ENCODE data around the gene MADD.

Gene MADD

DNA sequence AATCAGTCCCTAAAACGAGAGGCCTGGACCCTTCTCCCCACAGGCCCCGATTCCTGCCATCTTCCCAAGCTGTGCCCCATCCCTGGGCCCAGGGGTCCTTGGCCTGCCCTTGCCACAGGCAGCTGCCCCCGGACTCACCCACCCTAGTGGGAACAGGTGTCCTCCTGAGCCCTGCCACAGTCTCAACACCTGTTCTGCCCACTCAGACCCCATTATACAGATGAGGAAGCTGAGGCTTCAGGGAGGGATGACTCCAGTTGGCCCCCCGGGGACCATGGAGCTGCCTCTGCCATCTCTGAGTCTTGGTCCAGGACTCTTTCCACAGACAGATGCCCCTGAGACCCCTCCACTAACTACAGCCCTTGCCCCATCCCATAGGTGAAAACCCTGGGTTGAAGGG is 66.7 kb downstream of the MADD start:
- no peak overlapping the region for H3K4me3 ChIP-seq (ENCODE audit: low read depth, low read length)

DNA sequence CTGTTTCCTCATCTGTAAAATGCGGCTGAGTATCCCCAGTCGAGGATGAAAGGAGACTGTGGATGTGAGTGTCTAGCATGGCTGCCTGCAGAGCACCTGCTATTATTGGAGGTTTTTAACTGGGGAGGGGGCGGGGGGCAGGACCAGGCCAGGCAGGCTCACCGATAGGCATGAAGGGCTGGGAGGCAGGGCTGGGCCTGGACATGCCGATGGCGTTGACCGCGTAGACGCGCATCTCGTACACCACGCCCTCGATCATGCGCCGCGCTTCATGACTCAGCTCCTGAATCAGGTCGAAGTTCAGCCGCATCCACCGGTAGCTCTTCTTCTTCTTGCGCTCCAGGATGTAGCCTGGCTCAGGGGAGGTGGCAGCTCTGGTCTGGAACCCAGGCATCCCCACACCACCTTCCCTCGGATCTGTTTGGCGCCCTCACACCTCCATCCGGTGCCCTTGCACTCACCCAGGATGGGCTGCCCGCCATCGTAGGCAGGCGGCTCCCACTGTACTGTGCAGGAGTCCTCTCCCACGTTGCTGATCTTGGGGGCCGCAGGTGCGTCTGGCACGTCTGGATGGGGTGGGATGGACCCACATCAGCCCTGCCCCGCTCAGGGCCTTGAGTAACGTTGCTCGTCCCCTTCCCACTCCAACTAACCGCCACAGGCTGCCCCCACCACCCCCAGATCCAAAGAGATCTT is 67.4 kb downstream of the MADD start:
- no peak overlapping the region for H3K4me3 ChIP-seq (ENCODE audit: low read depth, low read length)

DNA sequence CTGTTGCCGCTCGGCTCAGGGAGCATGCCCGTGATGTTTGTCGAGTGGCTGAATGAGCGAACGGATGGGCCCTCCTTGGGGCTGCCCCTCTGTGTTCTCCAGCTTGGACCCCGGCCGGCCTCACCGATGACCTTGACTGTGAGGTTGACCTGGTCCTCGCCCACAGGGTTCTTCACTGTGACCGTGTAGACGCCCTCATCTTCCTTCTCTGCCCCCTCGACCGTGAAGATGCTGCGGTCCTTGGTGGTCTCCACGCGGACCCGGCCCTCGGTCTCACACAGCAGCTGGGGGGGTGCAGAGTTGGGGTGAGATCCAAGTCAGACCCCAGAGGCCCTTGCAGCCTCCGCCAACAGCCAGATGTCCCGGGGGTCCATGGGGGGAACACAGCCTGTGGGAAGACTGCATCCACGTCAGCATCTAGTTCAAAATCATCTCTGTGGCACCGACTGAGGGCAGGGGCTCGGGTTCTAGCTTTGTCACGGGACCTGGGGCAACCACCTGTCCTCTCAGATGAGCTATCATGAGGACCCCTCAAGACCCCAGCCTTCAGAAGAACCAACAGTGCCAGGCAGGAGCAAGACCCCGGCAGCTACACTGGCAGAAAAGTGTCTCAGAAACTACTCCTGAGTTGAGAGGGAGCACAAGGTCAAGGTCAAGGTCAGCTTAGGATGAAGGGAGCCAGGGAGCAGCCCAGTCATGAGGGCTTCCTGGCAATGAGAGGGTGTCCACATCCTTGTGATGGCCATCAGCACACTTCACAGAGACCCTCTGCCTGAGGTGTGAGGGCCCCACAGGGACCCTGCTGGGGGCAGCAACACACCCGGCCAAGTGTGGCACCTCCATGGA is 68.7 kb downstream of the MADD start:
- H3K4me3 ChIP-seq (ENCODE audit: low read depth, low read length): no peak overlapping the region

DNA sequence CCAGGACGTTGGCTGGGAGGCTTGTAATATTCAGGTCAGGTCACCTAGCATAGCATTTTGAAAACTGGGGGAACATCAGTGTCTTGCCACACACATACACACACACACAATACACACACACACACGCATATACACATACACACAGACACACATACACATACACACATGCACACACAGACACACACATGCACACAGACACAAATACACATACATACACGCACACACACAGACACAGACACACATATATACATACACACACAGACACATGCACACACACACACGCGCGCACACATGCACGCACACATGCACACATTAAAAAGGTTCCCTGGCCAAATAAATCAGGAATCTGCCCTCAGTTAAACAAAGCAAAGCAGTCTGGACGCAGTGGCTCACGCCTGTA is 70.1 kb downstream of the MADD start:
- no peak overlapping the region for H3K4me3 ChIP-seq (ENCODE audit: low read depth, low read length)

DNA sequence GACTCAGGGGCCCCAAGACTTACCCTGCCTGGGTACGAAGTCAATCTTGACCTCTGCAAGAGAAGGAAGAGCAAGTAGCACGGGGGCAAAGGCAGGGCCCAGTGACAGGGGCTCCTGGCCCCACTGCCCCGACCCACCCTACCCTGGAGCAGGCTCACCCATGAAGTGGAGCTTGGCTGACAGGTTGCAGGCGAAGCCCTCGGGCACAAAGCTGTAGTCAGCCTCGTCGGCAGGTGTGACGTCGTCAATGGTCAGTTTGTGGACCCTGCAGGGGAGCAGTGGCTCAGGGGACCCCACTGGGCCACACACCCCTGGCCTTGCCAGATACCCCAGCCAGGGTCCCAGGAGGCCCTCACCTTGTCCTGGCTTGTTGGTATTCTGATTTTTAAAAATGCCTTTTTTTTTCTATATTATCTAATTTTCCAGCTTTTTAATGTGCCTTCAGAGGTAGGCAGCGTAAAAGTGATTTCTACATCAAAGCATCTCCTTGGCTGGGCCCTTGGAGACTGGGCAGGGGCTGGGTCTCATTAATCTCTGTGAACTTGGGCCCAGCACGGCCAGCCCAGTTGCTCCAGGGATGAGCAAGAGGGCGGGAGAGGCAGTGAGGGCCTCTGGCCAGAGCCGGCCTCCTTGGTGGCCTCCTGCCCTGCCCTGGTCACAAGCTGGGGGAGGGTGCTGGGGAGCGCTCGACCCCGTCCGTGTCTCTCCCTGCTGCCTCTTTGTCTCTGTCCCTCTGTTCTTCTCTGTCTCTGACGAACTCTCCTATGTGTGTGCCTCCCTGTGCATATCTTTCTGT is 71.2 kb downstream of the MADD start:
- no peak overlapping the region for H3K4me3 ChIP-seq (ENCODE audit: low read depth, low read length)

DNA sequence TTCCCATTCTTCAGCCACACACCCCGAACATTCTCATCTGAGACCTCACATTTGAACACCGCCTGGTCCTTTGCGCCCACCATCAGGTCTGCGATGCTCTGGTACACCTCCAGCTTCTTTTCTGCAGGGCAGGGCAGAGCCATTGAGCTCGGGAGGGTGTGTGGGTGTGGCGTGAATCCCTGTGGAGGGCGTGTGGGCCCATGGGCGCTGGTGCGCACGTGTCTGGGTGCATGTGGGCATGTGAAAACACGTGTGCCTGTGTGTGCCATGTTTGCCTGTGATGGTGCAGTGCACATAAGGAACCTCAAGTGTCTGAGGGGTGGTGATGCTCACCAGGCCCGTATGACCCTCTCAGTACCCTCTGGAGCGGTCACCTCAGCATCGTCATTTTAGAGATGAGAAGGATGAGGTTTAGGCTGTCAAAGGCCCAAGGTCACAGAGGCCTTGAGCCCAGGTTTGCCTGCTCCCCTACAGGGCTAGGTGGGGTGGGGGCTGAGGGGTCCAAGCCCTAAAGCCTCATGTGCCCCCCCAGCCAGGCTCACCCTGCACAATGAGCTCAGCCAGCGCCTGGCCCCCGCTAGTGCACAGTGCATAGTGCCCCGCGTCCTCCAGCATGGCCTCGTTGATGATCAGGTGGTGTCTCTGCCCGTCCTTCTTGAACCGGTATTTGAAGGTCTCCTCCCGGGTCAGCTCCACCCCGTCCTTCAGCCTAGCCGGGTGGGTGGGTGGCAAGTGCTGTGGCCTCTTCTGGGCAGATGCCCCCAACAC is 72.3 kb downstream of the MADD start:
- no peak overlapping the region for H3K4me3 ChIP-seq (ENCODE audit: low read depth, low read length)

DNA sequence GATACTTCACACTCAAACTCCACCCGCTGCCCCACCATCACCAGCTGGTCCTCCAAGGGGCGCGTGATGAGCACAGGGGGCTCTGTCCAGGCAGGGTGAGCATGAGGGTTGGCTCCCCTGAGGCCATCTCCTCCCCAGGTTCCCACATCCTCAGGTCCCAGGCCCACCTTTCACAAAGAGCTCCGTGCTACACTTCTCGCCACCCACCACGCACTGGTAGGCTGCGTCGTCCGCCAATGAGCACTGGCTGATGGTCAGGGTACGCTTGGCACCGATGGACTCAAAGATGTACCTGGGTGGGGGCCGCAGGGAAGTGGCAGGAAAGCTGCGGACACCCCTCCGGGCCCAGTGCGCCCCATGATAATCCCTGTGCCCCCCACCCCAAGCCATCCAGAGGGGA is 72.9 kb downstream of the MADD start:
- H3K4me3 ChIP-seq (ENCODE audit: low read depth, low read length): no peak overlapping the region

DNA sequence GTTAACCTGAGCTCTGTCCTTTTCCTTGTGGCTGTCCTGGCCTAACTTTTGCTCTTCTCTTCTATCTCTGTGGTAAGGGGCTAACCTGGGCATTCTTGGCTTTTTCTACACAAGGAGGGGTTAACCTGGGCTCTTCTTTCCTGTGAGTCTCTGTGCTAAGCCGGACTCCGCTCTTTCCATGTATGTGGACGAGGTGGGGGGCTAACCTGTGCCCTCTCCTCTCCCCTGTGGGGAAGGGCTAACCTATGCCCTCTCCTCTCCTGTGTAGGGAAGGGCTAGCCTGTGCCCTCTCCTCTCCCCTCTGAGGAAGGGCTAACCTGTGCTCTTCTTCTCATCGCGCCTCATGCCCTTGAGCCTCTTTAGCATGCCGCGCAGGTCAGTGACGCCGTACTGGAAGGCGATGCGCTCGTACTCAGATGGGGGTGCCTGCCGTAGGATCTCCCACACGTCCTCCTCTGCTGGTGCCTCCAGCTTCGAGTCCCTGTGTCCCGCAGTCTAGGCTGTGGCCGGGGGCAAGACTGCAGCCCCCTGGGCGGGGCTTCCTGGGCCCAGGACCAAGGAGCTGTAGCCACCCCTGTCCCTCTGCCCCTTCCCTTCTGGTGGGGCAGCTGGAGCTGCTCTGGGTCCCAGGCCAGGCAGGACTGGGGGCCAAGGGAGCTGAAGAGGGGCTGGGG is 76.1 kb downstream of the MADD start:
- no peak overlapping the region for H3K4me3 ChIP-seq (ENCODE audit: low read depth, low read length)

DNA sequence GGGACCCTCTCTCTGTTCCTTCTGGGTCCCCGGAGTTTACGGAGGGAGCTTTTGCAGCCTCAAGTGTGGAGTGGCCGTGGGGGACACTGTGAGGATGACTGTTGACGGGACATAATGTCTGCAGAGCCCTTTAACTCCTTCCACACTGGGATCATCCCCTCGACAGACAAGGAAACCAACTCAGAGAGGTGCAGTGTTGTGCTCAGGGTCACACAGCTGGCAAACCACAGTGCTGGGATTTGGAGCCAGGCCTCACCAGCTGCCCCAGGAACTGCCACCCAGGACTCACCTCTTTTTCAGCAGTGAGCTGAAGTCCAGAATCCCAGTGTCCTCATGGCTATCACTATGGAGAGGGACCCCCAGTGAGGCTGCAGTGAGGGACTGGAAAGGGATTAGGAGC is 77.2 kb downstream of the MADD start:
- H3K4me3 ChIP-seq (ENCODE audit: low read depth, low read length): no peak overlapping the region

DNA sequence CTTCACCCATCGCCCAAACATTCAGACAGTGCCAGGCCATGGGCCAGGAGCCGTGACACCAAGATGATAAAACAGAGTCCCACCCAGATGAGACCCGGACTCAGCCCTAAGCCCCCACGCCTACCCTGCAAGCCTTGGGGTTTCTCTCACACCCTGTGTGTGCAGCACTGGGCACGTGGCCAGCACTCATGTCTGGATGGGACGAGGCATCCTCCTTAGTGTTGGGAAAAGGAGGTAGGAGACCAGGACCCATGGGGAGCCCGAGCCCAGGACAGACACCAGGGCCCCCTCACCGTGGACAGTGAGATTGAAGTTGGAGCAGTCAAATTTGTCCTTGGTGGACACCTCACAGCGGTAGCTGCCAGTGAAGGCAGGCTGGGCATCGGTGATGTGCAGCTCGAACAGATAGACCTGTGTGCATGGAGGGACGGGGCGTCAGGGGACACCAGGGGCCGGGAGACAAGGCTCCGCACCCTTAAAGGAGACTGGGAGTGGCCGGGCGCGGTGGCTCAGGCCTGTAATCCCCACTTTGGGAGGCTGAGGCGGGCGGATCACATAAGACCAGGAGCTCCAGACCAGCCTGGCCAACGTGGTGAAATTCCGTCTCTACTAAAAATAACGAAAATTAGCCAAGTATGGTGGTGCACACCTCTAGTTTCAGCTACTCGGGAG is 78.3 kb downstream of the MADD start:
- H3K4me3 ChIP-seq (ENCODE audit: low read depth, low read length): no peak overlapping the region

DNA sequence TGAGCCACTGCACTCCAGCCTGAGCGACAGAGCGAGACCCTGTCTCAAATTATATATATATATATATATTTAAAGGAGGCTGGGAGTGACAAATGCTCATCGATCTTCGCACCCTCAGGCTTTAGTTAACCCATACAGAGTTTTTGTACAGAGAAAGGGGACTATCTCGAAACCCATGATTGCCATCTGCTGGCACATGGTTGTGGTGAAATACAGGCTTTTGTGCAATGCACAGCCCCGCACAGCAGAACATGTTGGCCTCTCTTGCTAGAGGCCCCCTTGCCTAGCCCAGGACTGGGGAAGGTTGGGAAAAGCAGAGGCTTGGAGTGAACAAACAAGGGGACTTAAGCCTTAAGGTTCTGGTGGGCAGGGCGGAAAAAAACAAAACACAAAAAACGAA is 78.9 kb downstream of the MADD start:
- H3K4me3 ChIP-seq (ENCODE audit: low read depth, low read length): no peak overlapping the region

DNA sequence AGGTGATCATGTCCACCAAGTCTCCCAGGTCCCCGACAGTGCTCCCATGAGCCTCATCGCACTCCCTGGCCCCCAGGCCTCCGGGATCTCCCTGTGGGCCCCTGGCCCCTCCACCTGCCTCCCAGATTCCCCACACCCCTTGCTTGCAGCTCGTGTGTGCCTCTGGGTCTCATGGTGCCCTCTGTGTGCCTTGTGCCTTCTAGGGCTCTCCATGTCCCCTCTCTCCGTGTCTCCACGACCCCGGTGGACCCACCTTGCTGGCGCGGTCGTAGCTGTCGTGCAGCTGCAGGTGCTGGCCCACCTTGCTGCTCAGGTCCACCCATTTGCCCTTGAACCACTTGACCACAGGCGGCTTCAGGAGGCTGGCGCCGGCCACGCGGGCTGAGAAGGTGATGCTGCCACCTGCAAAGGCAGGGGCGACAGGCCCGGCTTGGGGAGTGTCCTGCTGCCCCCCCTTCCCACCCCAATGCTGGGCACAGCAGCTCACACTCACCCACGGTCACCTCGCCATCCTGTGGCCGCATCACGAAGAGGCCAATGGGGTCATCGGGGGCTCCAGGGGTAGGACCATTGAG is 79.7 kb downstream of the MADD start:
- no peak overlapping the region for H3K4me3 ChIP-seq (ENCODE audit: low read depth, low read length)

DNA sequence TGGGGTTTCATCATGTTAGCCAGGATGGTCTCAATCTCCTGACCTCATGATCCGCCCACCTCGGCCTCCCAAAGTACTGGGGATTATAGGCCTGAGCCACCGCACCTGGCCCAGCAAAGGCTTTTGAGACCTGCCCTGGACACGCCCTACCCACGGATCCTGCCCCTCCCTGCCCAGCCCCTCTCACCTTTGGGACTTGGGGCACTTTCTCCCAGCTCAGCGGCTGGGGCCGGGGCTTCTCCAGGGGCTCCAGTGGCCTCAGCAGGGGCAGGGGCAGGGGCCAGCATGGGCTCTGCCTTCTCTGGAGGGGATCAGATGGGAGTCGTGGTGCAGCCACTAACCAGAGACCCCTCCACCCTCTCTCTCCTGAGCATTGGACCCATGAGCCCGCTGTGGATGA is 80.4 kb downstream of the MADD start:
- no peak overlapping the region for H3K4me3 ChIP-seq (ENCODE audit: low read depth, low read length)

DNA sequence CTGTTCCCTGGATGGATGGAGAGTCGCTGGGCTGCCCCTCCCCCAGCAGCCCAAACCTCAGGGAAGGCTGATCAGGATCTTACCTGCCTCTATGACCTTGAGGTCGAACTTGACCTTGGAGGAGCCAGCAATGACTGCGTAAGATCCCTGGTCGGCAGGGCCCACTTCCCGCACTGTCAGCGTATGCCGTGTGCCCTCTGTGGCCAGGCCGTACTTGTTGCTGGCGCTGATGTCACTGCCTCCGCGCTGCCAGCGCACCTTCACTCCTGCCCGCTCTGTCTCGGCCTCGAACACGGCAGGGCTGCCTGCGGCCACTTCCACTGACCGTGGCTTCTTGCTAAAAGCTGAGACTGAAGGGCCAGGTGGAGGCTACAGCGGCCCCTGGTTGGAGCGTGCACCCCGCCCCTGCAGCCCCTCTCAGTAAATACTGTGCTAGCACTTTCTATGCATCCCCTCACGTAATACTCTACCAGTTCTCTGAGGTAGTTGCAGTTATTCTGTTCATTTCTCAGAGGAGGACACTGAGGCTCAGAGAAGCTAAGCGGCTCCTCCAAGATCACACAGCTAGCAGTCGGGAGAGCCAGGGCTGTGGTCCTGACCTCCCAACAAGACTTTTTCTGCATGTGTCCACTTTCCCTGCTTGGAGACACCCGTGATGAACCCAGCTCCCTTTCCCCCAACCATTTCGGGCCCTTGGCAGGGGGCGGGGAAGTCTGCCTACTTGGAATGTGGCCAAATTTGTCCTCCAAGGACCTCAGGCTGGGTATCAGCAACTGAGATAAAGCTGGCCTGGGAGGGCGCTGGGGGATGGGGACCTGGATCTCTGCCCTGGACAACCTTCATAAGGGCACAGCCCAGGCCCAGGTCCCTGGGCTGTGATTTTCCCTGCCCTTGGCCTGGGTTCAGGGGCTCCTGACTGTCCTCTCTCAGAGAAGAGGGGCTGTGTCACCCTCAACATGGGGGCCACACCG is 81.5 kb downstream of the MADD start:
- no peak overlapping the region for H3K4me3 ChIP-seq (ENCODE audit: low read depth, low read length)

DNA sequence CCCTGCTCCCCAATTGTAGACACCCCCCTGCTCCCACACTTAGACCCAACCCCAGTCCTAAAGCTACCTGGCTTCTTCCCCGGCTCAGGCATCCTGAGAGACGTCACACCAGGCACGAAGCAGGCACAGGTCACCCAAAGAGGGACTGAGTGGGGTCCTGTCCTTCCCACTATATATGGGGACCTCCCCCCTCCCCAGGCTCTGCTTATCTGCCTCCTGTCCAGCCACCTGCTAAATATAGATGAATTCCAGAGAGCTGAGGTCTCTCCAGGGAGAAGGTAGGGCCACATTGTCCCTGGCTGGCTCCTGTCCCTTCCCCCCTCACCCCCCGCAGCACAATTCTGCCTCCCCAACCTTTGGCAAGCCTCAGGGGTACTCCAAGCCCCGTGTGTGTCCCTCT is 82.6 kb downstream of the MADD start, which contains the start of gene MYBPC3:
Gene MYBPC3, minus strand, starts transcription at position 147 of the 400 bp plus-strand sequence. Its CDS starts 55 bp downstream, at position 92.
- no peak within 1 kb of the TSS for H3K4me3 ChIP-seq (ENCODE audit: low read depth, low read length)

DNA sequence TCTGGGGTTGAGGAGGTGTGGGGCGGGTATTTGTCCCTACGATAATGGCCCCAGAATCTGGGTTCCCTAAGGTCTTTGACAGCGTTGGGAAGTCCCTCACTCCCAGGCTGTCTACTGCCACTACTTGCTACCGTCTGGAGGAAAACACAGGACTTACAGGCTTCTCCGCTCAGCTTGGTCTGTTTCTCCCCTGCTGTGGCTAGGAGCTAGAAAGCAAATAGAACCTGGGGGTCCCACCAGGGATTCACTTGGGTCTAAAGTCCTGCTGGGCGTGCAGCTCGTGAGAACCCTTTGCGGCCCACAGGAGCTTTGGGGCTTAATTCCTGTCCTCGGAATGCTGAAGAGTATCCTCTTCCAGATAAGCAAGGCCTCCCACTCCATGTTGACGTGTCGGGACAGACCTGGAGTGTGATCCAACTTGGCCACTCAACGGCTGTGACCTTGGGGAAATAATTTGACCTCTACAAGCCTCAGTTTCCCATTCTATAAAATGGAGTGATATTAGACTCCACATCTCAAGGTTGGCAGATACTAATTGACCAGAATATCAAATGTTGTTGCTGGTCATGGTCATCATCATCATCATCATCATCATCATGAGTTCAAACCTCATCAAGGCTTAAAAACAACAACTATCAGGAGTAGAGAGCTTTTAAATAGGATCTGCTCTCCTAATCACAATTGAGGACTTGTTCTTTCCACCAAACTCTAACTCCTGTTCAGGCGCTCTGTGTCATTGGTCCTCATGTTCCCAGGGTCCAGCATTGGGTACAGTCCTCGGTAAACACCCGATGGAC is 84.2 kb downstream of the MADD start:
- H3K4me3 ChIP-seq (ENCODE audit: low read depth, low read length): no peak overlapping the region

DNA sequence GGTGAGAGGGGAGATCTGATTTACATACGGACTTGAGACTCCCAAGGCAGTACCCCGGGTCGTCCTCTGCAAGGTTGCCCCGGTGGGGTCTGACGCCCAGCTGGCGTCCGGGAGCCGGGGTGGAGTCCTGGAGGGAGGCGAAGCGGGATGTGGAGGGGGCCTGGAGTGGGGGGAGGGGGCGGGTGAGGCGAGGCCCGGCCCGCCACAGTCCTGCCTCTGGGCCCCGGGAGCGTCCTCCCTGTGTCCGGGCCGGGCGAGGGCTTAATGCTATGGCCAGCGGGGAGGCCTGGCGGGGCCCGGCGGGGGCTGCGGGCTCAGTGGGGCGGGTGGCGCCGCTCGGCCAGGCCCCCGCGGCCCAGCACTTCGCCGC is 85.0 kb downstream of the MADD start:
- H3K4me3 ChIP-seq (ENCODE audit: low read depth, low read length): peak overlapping the region; percentile 22

Data from iPS-11a (cell line).